SK-N-SH (cell line): Measurements from ENCODE around the gene SFSWAP. TPM values are rescaled to one million over a fixed set of nuclear protein-coding genes. Genes with fewer than 3 reads are reported as not detected.

Source experiments
- CTCF ChIA-PET: fragments of 300-600, 350-600 bp; formaldehyde crosslinking; extraction: SDS; loops from one replicate; lab custom pipeline; 2021; lab: Yijun Ruan, JAX
- POLR2A ChIA-PET: fragments of 350-600 bp; sonication (Branson Sonifier 250); formaldehyde crosslinking; extraction: SDS; loops from one replicate; lab custom pipeline; 2020; ENCODE audit warnings: antibody characterized with exemption, inconsistent platforms; lab: Yijun Ruan, JAX
- DNase-seq: peaks from one replicate; pipeline ENCODE4 v3.0.0; 2012
- H2AFZ ChIP-seq: fragments of 200-600 bp; sonication (generic); 2 replicates; pipeline ENCODE4 v1.8.1; 2016; ENCODE audit warnings: antibody characterized with exemption, mild to moderate bottlenecking, low read depth
- H3F3A ChIP-seq: fragments of 200-600 bp; sonication (generic); replicated peaks from 2 replicates; pipeline ENCODE3; 2016; ENCODE audit warnings: antibody characterized with exemption, mild to moderate bottlenecking; ENCODE audit not compliant: insufficient read depth
- H3K27ac ChIP-seq, 2 experiments: fragments of 200-500 bp in 1 of 2; fragments of 200-600 bp in 1 of 2; sonication (Bioruptor generic) in 1 of 2; sonication (generic), shearing (Covaris generic) in 1 of 2; 2 replicates each; pipeline versions ENCODE4 v1.5.1 to v1.6.1; 2014 to 2016; ENCODE audit warnings: low read depth in 2 of 2, inconsistent platforms in 1 of 2, low read length in 1 of 2, mild to moderate bottlenecking in 1 of 2, mixed read lengths in 1 of 2
- H3K27me3 ChIP-seq: fragments of 200-600 bp; sonication (generic), shearing (Covaris generic); 2 replicates; pipeline ENCODE4 v1.6.1; 2016; ENCODE audit warnings: mixed run types; ENCODE audit not compliant: insufficient read depth
- H3K36me3 ChIP-seq, 2 experiments: fragments of 200-500 bp in 1 of 2; fragments of 200-600 bp in 1 of 2; sonication (Bioruptor generic) in 1 of 2; sonication (generic) in 1 of 2; replicated peaks in 1 of 2; 2 replicates each; pipeline versions ENCODE3 to v1.5.1; 2014 to 2016; ENCODE audit warnings: low read length in 1 of 2, mild to moderate bottlenecking in 1 of 2; ENCODE audit not compliant: insufficient read depth in 2 of 2, control insufficient read depth in 1 of 2
- H3K4me1 ChIP-seq, 2 experiments: fragments of 200-500 bp in 1 of 2; fragments of 200-600 bp in 1 of 2; sonication (Bioruptor generic) in 1 of 2; sonication (generic), shearing (Covaris generic) in 1 of 2; 2 replicates each; pipeline versions ENCODE4 v1.5.1 to v1.6.1; 2014 to 2016; ENCODE audit warnings: low read depth in 1 of 2, low read length in 1 of 2, mixed run types in 1 of 2; ENCODE audit not compliant: insufficient read depth in 2 of 2, control insufficient read depth in 1 of 2
- H3K4me2 ChIP-seq: fragments of 200-600 bp; sonication (generic), shearing (Covaris generic); 2 replicates; pipeline ENCODE4 v1.6.1; 2017; ENCODE audit warnings: mixed run types
- H3K4me3 ChIP-seq, 2 experiments: fragments of 200-500 bp in 1 of 2; fragments of 200-600 bp in 1 of 2; sonication (Bioruptor generic) in 1 of 2; sonication (generic), shearing (Covaris generic) in 1 of 2; 2 replicates each; pipeline versions ENCODE4 v1.5.1 to v1.8.1; 2014 to 2016; ENCODE audit warnings: low read depth in 2 of 2, inconsistent platforms in 1 of 2, low read length in 1 of 2, mild to moderate bottlenecking in 1 of 2, mixed read lengths in 1 of 2, moderate library complexity in 1 of 2
- H3K79me2 ChIP-seq: fragments of 200-600 bp; sonication (generic); 2 replicates; pipeline ENCODE4 v1.8.1; 2017; ENCODE audit warnings: mild to moderate bottlenecking; ENCODE audit not compliant: insufficient read depth
- H3K9ac ChIP-seq: fragments of 200-600 bp; sonication (generic); 2 replicates; pipeline ENCODE4 v1.6.1; 2017; ENCODE audit warnings: mixed run types
- H3K9me2 ChIP-seq: fragments of 200-600 bp; sonication (generic); 2 replicates; pipeline ENCODE4 v1.6.1; 2017; ENCODE audit warnings: mixed run types
- H3K9me3 ChIP-seq: fragments of 200-600 bp; sonication (generic); 2 replicates; pipeline ENCODE4 v1.6.1; 2017; ENCODE audit warnings: mixed run types, mild to moderate bottlenecking, moderate library complexity
- H4K20me1 ChIP-seq: fragments of 200-600 bp; sonication (generic); 2 replicates; pipeline ENCODE4 v1.6.1; 2017; ENCODE audit warnings: mild to moderate bottlenecking, mixed run types; ENCODE audit not compliant: insufficient read depth
- FOXJ3 ChIP-seq: sonication (generic); formaldehyde crosslinking; IDR thresholded peaks from 2 replicates; pipeline ENCODE4 v1.5.1; 2020; ENCODE audit warnings: mild to moderate bottlenecking, missing genetic modification reagents
- FOXM1 ChIP-seq: IDR thresholded peaks from 2 replicates; pipeline ENCODE4 v1.4.0; 2012; ENCODE audit warnings: low read depth, mild to moderate bottlenecking
- GABPA ChIP-seq: IDR thresholded peaks from 2 replicates; pipeline ENCODE4 v1.4.0; 2012; ENCODE audit warnings: low read depth, mild to moderate bottlenecking
- GATA2 ChIP-seq: sonication (generic); formaldehyde crosslinking; IDR thresholded peaks from 2 replicates; pipeline ENCODE4 v1.5.0; 2020; ENCODE audit warnings: mild to moderate bottlenecking, missing genetic modification reagents
- JUND ChIP-seq: IDR thresholded peaks from 2 replicates; pipeline ENCODE4 v1.4.0; 2012
- MEF2A ChIP-seq: IDR thresholded peaks from 2 replicates; pipeline ENCODE4 v1.4.0; 2012; ENCODE audit warnings: low read depth, borderline replicate concordance
- MXI1 ChIP-seq: IDR thresholded peaks from 2 replicates; pipeline ENCODE4 v1.6.1; 2012; ENCODE audit warnings: mild to moderate bottlenecking, low read depth, low read length, improper control_type of control experiment
- NRF1 ChIP-seq: IDR thresholded peaks from 2 replicates; pipeline ENCODE4 v1.6.1; 2012; ENCODE audit warnings: low read depth, mild to moderate bottlenecking, low read length
- POLR2AphosphoS5 ChIP-seq: IDR thresholded peaks from 2 replicates; pipeline ENCODE4 v1.6.1; 2012; ENCODE audit warnings: low read depth, low read length
- RAD21 ChIP-seq: IDR thresholded peaks from 2 replicates; pipeline ENCODE4 v1.6.1; 2012; ENCODE audit warnings: mild to moderate bottlenecking, low read length
- RCOR1 ChIP-seq: fragments of 150-350 bp; IDR thresholded peaks from 2 replicates; pipeline ENCODE4 v1.6.1; 2017; ENCODE audit warnings: antibody characterized with exemption, low read length
- RFX5 ChIP-seq: IDR thresholded peaks from 2 replicates; pipeline ENCODE4 v1.6.1; 2012; ENCODE audit warnings: mild to moderate bottlenecking, improper control_type of control experiment, low read length
- RXRA ChIP-seq: IDR thresholded peaks from 2 replicates; pipeline ENCODE4 v1.4.0; 2012; ENCODE audit warnings: low read depth, mild to moderate bottlenecking, borderline replicate concordance
- TAF1 ChIP-seq: IDR thresholded peaks from 2 replicates; pipeline ENCODE4 v1.6.1; 2012; ENCODE audit warnings: low read depth, mild to moderate bottlenecking, low read length, moderate library complexity, borderline replicate concordance
- TEAD4 ChIP-seq: IDR thresholded peaks from 2 replicates; pipeline ENCODE4 v1.4.0; 2012; ENCODE audit warnings: mild to moderate bottlenecking, borderline replicate concordance; ENCODE audit not compliant: insufficient read depth
- YY1 ChIP-seq: IDR thresholded peaks from 2 replicates; pipeline ENCODE4 v1.4.0; 2012; ENCODE audit warnings: low read depth, mild to moderate bottlenecking
- WGBS: methylation state at CpG from one replicate; pipeline ENCODE4 v1.1.6; 2017; ENCODE audit warnings: low lambda C conversion rate; 5-methylcytosine and 5-hydroxymethylcytosine counted together
- polyA plus RNA-seq, 3 experiments: library from polyadenylated mRNA; depleted of rRNA; stranded (reverse); fragments of >200 nt; gene quantifications; 2 replicates each; pipeline ENCODE4 v1.2.3, GENCODE V29; 2012
- TF ChIP-seq, protein P1 (sequence below): IDR thresholded peaks from 2 replicates; pipeline ENCODE4 v1.6.1; 2012; ENCODE audit warnings: mild to moderate bottlenecking, low read depth, low read length, moderate library complexity
- TF ChIP-seq, protein P2 (sequence below): IDR thresholded peaks from 2 replicates; pipeline ENCODE4; 2012
- TF ChIP-seq, protein P3 (sequence below): fragments of 200-600 bp; sonication (generic); IDR thresholded peaks from 2 replicates; pipeline ENCODE4 v1.6.1; 2017; ENCODE audit warnings: antibody characterized with exemption, mild to moderate bottlenecking, moderate library complexity
- TF ChIP-seq, protein P4 (sequence below): IDR thresholded peaks from 2 replicates; pipeline ENCODE4 v1.4.0; 2012; ENCODE audit warnings: low read depth

SFSWAP gene
- polyA plus RNA-seq, 1 of the 3 experiments (the other 2 are of a cell fraction), result 27.9 TPM

DNA sequence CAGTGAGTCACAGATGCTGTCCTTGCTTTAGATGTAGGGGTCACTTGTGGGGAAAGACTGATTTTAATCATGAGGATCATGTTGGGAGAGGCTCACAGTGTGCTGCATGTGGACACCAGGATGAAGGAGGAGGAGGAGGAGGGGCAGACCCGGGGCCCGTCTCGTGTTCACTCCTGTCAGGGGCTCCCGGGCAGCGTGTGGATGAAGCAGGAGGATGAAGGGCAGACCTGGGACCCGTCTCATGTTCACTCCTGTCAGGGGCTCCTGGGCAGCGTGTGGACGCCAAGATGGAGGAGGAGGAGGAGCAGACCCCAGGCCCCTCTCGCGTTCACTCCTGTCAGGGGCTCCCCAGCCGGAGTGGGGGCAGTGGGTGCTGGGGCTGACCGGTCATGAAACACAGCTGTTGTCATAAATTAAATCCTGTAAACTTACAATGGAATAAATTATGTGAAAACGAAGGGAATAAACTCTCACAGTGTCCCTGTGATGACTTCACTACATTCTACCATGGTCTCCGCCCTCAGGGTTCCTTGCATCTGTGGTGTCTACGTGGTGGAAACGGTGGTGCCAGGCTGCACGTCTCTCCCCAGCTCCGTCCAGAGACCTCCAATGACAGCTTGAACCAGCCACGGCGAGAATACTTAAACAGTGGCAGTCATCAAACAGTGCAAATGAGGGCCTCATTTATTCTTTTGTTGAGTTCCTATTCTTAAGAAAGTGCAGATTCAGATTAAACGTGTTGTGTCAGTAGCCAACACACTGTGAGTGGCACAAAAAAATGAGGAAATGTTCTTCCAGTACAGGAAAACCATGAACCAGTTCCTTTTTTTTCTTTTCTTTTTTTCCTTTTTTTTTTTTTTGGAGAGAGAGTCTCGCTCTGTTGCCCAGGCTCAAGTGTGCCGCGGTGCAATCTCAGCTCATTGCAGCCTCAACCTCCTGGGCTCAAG lies 37.7 kb upstream of the SFSWAP start:
- no peak overlapping the region for H3K9ac ChIP-seq
- H4K20me1 ChIP-seq, result no peaks in the 10 kb centered on the region
- H3K4me1 ChIP-seq, result no peaks in the 10 kb centered on the region
- ChIA-PET POLR2A (no interaction called here), CTCF (no interaction called here)
- TF ChIP-seq NRF1 (no peak), RAD21 (no peak), MXI1 (no peak), TEAD4 (no peak)
- TF ChIP-seq, protein P1, sequence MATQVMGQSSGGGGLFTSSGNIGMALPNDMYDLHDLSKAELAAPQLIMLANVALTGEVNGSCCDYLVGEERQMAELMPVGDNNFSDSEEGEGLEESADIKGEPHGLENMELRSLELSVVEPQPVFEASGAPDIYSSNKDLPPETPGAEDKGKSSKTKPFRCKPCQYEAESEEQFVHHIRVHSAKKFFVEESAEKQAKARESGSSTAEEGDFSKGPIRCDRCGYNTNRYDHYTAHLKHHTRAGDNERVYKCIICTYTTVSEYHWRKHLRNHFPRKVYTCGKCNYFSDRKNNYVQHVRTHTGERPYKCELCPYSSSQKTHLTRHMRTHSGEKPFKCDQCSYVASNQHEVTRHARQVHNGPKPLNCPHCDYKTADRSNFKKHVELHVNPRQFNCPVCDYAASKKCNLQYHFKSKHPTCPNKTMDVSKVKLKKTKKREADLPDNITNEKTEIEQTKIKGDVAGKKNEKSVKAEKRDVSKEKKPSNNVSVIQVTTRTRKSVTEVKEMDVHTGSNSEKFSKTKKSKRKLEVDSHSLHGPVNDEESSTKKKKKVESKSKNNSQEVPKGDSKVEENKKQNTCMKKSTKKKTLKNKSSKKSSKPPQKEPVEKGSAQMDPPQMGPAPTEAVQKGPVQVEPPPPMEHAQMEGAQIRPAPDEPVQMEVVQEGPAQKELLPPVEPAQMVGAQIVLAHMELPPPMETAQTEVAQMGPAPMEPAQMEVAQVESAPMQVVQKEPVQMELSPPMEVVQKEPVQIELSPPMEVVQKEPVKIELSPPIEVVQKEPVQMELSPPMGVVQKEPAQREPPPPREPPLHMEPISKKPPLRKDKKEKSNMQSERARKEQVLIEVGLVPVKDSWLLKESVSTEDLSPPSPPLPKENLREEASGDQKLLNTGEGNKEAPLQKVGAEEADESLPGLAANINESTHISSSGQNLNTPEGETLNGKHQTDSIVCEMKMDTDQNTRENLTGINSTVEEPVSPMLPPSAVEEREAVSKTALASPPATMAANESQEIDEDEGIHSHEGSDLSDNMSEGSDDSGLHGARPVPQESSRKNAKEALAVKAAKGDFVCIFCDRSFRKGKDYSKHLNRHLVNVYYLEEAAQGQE, result no peak
- TF ChIP-seq, protein P2, sequence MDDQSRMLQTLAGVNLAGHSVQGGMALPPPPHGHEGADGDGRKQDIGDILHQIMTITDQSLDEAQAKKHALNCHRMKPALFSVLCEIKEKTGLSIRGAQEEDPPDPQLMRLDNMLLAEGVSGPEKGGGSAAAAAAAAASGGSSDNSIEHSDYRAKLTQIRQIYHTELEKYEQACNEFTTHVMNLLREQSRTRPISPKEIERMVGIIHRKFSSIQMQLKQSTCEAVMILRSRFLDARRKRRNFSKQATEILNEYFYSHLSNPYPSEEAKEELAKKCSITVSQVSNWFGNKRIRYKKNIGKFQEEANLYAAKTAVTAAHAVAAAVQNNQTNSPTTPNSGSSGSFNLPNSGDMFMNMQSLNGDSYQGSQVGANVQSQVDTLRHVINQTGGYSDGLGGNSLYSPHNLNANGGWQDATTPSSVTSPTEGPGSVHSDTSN, result no peak
- no peak overlapping the region for H3K4me2 ChIP-seq
- DNase-seq, result no peak
- H3K4me3 ChIP-seq, result no peak overlapping the region
- H3K36me3 ChIP-seq, result no peaks in the 10 kb centered on the region
- 56% methylated on average over 16 of the region's 24 CpGs for WGBS
- no peak overlapping the region for H2AFZ ChIP-seq
- no peaks in the 10 kb centered on the region for H3F3A ChIP-seq
- H3K27me3 ChIP-seq, result no peaks in the 10 kb centered on the region
- H3K9me2 ChIP-seq, result no peaks in the 10 kb centered on the region
- no peaks in the 10 kb centered on the region for H3K9me3 ChIP-seq
- no peak overlapping the region for H3K27ac ChIP-seq
- no peaks in the 10 kb centered on the region for H3K79me2 ChIP-seq

DNA sequence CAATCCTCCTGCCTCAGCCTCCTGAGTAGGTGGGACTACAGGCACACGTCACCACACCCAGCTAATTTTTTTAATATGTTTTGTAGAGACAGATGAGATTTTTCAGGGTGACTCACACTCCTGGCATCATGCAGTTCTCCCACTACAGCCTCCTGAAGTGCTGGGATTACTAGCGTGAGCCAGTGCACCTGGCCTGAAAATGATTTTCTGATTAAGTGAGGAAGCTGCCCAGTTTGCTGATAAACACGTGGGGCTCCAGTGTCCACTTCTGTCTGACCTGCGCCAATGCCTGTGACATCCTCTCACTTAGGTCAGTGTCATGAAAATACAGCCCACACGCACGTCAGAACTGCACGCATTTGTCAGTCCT lies 37.0 kb upstream of the SFSWAP start:
- WGBS, result 46% methylated on average over 7 of the region's 7 CpGs
- TF ChIP-seq RCOR1, result no peak
- no peak for TF ChIP-seq RFX5
- TF ChIP-seq POLR2AphosphoS5, result no peak
- TF ChIP-seq FOXM1, result no peak
- TF ChIP-seq JUND, result no peak
- TF ChIP-seq, protein P3, sequence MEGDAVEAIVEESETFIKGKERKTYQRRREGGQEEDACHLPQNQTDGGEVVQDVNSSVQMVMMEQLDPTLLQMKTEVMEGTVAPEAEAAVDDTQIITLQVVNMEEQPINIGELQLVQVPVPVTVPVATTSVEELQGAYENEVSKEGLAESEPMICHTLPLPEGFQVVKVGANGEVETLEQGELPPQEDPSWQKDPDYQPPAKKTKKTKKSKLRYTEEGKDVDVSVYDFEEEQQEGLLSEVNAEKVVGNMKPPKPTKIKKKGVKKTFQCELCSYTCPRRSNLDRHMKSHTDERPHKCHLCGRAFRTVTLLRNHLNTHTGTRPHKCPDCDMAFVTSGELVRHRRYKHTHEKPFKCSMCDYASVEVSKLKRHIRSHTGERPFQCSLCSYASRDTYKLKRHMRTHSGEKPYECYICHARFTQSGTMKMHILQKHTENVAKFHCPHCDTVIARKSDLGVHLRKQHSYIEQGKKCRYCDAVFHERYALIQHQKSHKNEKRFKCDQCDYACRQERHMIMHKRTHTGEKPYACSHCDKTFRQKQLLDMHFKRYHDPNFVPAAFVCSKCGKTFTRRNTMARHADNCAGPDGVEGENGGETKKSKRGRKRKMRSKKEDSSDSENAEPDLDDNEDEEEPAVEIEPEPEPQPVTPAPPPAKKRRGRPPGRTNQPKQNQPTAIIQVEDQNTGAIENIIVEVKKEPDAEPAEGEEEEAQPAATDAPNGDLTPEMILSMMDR, result no peak
- no peak for TF ChIP-seq RXRA
- no peak for TF ChIP-seq TAF1
- TF ChIP-seq, protein P2, result no peak
- TF ChIP-seq GATA2 (CRISPR knock-in tag), result no peak
- TF ChIP-seq GABPA, result no peak
- no peak for TF ChIP-seq FOXJ3
- no peak for TF ChIP-seq MEF2A
- no peak for TF ChIP-seq YY1
- TF ChIP-seq, protein P4, sequence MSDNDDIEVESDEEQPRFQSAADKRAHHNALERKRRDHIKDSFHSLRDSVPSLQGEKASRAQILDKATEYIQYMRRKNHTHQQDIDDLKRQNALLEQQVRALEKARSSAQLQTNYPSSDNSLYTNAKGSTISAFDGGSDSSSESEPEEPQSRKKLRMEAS, result no peak
- no peak for TF ChIP-seq RAD21

More for the DNA sequence above, 37.0 kb upstream of the SFSWAP start:
- Histone ChIP-seq H3K9me3 (no peaks in the 10 kb centered on the region), H3K27ac (no peak overlapping the region), H3K36me3 (no peaks in the 10 kb centered on the region), H3F3A (no peaks in the 10 kb centered on the region), H3K79me2 (no peaks in the 10 kb centered on the region), H2AFZ (no peak overlapping the region), H3K4me2 (no peak overlapping the region), H3K4me1 (no peaks in the 10 kb centered on the region; a peak in 1 of 4 replicates), H3K9ac (no peak overlapping the region), H3K4me3 (no peak overlapping the region), H3K9me2 (no peaks in the 10 kb centered on the region), H3K27me3 (no peaks in the 10 kb centered on the region), H4K20me1 (no peaks in the 10 kb centered on the region)
- ChIA-PET POLR2A (no interaction called here), CTCF (no interaction called here)
- no peak for DNase-seq
